HG03108 (cell line): ENCODE data around the gene HNRNPL.
"Not testable (repeated sequence)": the region's sequence is repeated elsewhere in the genome, so short reads cannot be mapped to it uniquely, and the experiment has no call there.

Experiments used
- ATAC-seq: cut with Tn5 transposase; IDR thresholded peaks from one replicate; pipeline ENCODE4 v1.9.1; 2021; ENCODE audit warnings: moderate library complexity; ENCODE audit not compliant: unreplicated experiment

HNRNPL gene

GRCh38 chr19:38849860-38850435 is at the start of gene HNRNPL:
Gene HNRNPL (minus strand): TSS chr19:38849986. CDS start chr19:38849966, 20 bp downstream.
- ATAC-seq = peak; percentile 51

GRCh38 chr19:38898788-38899446 is 49.1 kb upstream of the HNRNPL start:
- no peak for ATAC-seq

GRCh38 chr19:38894968-38895367 is 45.2 kb upstream of the HNRNPL start:
- ATAC-seq = no peak

- ATAC-seq = no peak
Measured at GRCh38 chr19:38893341-38893771, 43.6 kb upstream of the HNRNPL start.

DNA sequence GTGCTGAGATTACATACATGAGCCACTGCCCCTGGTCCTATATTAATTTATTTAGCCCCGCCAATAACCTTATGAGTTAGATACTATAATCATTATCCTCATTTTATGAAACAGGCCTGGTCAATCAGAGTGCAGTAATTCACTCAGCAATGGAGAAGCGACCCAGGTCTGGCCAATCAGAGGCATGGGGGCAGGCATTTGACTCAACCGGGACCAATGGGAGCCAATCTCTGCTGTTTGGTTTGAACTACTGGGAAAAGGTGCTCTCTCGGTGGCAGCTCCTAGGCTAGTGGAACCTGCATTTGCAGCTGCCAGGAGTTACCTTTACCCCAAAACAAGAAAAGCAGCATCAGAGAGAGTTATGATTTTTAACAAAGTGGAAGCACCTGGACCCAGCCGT is 43.1 kb upstream of the HNRNPL start:
- no peak for ATAC-seq

DNA sequence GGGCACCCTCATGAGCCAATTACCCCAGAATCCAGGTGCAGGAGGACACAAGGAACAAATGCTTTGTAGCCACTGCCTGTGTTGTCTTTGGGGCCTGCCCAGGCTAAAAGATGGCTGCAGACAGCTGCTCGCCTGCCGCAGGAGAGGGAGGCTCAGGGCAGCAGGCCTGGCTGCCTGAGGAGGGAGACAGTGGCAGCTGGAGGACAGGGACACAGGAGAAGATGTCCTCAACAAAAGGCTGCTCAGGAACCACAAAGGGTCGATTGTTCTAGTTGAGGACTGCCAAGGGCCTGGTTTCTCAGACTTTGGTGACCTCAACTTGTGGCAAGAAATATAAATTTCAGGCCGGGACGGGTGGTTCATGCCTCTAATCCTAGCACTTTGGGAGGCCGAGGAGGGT is 42.0 kb upstream of the HNRNPL start:
- ATAC-seq = no peak

DNA sequence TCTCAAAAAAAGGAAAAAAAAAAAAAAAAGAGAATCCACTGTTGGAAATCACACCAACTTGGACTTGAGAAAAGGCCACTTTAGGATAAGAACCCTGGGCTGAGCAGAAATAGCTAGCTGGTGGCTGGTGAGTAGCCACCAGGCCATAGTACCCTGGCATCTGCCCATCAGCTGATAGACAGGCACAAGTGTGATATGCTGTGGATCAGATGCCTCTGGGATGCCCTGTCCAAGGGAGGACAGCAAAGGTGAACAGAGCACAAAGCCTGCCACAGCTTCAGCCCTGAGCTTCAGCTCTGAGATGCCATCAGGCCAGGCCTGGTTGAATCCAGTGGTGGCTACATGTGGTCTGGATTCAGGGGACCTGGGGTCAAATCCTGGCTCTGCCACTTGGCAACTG is 40.9 kb upstream of the HNRNPL start:
- no peak for ATAC-seq

DNA sequence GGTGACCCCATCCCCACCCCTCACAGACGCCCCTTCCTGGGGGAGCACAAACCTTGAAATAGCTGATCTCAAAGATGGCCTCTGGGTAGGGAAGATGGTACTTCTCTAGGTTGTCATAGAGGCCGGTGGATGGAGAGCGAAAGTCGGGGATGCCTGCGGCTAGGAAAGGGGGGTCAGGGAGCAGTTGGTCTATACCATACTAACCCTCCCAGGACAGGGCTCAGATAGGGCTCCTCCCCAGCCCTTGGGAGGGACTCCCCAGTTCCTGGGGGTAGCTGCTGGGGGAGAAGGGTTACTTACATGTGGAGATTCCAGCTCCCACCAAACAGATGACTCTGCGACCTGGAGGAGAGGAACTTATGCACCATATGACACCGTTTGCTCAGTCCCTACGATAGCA is 40.0 kb upstream of the HNRNPL start:
- no peak for ATAC-seq

GRCh38 chr19:38888876-38889275 is 39.1 kb upstream of the HNRNPL start:
- no peak for ATAC-seq

DNA sequence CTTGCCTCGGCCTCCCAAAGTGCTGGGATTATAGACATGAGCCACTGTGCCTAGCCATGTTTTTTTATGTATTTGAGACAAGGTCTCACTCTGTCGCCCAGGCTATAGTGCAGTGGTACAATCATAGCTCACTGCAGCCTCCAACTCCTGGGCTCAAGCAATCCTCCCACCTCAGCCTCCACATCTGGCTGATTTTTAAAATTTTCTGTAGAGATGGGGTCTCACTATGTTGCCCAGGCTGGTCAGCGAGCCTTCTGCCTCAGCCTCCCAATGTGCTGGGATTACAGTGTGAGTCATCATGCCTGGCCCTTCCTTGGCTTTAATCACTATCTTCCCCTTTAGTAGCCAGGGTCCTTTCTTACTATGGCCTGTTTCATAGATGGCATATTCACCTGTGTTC is 34.9 kb upstream of the HNRNPL start:
- not testable (repeated sequence) for ATAC-seq

- no peak for ATAC-seq
Measured at GRCh38 chr19:38883286-38883685, 33.5 kb upstream of the HNRNPL start.

DNA sequence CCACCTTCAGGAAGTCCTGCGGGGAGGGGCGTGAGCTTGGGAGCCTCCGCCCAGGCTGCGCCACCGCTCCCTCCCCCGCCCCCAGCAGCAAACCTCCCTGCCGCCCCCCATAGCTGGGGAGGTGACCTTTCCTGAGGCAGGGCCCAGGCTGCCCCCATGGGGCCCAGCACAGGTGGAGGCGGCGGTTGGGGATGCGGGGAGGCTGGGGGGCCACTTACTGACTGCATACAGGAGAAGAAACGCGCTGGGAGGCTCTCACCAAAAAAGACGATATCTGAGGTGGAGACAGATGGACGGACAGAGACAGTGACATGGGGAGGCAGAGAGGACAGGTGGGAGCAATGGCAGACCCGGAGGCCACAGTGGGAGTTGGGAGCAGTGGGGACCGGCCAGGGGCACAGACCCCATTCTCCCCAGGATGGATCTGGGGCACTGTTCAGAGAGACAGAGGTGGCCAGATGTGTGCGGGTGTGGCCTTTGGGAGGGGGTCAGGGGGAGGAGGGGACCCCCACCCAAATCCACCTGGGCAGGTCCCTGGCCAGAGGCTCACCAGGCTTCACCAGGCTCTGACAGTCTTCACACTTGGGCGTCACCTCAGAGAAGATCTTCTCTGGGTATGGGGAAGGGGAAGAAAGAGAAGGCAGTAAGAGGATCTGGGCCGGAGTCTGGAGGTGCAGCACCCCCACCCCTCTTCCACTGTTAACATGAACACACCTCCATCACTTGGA is 31.3 kb upstream of the HNRNPL start:
- no peak for ATAC-seq

DNA sequence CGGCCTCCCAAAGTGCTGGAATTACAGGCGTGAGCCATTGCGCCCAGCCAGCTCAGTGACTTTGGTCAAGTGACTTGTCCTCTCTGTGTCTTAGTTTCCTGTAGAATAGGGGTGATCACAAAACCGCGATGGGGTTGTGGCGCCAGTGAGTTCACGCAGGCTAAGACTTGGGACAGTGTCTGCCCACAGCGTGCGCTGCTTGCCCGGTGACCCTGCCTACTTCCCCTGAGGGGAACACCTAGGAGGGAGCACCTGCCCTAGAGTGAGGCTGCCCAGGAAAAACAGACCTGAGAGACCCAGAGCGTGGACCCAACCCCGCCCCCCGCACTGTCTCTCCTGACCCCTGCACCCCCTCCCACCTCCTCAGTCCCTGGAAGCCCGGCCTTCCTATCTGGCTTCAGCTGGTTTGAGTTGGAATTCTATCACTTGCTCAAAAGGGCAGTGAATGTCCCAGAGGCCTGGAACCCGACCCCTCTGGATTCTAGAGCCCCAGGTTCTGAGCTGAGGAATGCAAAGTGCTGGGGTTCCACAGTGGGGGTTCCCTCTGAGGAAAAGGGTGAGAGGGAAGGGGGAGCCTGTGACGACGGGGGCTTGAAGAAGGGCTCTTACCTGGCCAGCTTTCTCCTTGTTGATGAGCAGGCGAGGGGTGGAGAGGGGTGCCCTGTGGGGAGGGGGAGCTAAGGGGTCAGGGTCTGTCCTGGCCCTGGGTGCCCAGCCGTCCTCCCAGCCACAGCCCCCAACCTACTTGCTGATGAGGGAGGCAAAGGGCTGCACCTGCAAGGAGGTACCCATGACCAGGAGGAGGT is 30.5 kb upstream of the HNRNPL start:
- no peak for ATAC-seq

DNA sequence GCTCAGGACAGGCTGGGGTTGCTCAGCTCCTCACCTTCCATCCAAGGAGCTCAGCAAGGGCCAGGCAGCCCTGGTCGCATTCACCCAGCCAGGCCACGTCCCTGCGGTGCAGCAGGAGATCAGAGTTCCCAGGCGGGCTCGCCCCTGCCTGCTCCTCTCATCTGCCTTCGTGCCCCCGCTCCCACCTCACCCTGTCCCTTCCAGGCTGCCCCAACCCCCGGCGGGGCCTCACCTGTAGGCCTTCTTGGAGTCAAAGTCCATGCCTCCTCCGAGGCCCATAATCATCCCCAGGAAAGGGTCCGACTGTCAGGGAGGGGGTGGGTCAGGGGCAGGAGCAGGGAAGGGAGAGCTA is 29.6 kb upstream of the HNRNPL start:
- ATAC-seq = no peak

DNA sequence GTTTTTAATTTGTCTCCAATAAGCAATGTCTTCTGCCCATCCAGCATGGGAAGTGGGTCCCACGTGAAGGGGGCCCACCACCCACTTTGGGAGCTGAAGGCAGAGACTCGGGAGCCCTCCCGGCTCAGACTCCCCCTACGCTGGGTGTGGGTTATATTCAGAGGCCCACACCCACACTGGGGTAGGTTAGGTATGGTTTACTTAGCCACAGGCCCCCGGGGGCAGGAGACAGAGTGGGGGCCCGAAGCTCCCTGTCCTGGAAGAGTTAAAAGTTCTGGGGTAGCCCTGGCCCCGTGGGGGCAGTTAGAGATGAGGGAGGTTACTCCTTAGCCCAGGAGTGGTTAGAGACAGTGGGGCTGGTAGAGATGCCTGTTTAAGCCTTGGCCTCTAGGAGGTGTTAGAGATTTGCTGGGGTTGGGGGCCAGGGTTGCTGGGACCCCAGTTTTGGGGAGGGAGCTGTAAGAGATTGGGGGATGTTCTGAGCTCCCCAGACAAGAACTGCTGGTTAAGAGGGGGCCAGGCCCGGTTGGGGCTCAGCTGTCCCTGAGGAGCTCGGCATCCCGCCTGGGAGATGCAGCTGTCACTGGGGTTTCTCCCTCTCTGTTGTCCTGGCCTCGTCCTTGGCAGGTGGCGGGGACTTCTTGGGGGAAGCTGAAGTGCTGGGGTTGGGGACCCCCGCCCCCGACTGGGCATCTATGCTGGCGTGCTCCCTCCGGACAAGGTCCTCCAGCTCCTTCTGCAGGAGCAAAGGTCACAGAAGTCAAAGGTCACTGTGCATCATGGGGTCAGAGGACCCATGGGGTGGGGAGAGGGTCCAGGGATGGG is 29.0 kb upstream of the HNRNPL start:
- ATAC-seq = no peak

DNA sequence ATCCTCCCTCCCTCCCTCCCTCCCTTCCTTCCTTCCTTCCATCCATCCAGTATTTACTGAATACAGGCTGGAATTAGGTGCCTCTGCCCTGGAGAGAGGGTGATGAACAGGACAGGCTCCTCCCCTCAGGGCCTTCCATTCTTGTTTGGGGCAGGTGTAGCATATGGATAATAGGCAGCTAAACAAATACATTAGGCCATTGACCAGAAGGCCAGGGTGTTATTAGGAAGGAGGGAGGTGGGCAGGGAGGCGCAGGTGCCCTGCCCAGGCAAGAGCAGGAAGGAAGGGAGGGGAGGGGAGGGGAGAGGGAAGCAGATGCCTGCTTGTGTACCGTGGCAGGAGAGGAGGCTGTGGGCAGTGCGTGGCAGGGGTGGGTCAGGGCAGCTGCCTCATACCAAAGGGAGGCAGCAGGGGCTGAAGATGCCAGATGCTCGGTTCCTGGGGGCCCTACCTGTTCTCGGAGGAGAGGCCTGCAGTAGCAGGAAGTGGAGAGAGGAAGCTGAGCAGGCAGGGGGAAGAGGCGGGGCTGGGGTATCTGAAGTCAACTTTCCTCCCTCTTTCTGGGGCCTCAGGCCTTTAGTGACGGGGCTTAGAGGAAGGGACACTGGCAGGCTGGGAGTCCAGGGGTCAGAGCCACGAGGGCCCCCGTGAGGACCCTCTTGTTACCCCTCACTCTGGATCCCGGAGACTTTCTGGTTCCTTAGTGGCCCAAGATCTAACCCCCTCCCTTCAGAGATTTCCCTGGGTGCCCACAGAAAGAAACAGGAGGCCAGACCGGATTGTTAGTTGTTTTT is 28.2 kb upstream of the HNRNPL start, which contains the start of gene RINL:
Gene RINL, minus strand, starts transcription at position 495 of the 794 bp plus-strand sequence. CDS start 1,533 bp downstream, outside the sequence.
- peak; percentile 74 for ATAC-seq

- ATAC-seq = no peak
Measured at GRCh38 chr19:38875656-38876395, 26.0 kb upstream of the HNRNPL start.

GRCh38 chr19:38873400-38873799 is 23.6 kb upstream of the HNRNPL start:
- ATAC-seq = not testable (repeated sequence)

DNA sequence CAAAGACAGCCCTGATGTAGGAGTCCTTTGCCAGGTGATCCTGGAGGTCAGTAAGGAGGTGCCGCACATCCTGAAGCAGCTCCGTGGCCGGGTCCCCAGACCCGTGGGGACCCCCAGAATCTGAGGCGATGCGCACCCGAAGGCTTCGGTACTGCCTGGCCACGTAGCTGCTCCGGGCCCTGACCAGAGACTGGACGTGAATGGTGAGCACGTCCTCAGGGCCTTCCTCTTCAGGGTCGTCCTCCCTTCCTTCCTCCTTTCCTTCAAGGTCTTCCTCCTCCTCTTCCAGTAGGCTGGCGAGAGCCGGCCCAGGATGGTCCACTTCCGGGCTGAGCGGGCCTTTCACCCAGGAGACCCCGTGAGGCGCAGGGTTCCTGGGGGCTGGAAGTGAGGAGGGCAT is 20.8 kb upstream of the HNRNPL start:
- no peak for ATAC-seq
